IPS-20b (cell line): ENCODE results near the gene RSL1D1.
"Not testable (repeated sequence)": the region's sequence is repeated elsewhere in the genome, so short reads cannot be mapped to it uniquely, and the experiment has no call there.

Experiments used
- H3K27ac ChIP-seq: one replicate; pipeline ENCODE4 v1.5.1; 2013; ENCODE audit warnings: low read length
- H3K27me3 ChIP-seq: 2 replicates; pipeline ENCODE4 v1.6.1; 2013; ENCODE audit warnings: mild to moderate bottlenecking, low read length, inconsistent platforms; ENCODE audit not compliant: insufficient read depth
- H3K36me3 ChIP-seq: 2 replicates; pipeline ENCODE4 v1.6.1; 2013; ENCODE audit warnings: low read depth, mild to moderate bottlenecking, inconsistent platforms, low read length, moderate library complexity; ENCODE audit not compliant: insufficient read depth
- H3K4me1 ChIP-seq: 2 replicates; pipeline ENCODE4 v1.6.1; 2013; ENCODE audit warnings: mild to moderate bottlenecking, control low read depth, inconsistent platforms, low read length, moderate library complexity; ENCODE audit not compliant: insufficient read depth
- H3K4me3 ChIP-seq: 2 replicates; pipeline ENCODE4 v1.5.1; 2013; ENCODE audit warnings: mild to moderate bottlenecking, low read length, inconsistent platforms
- H3K9ac ChIP-seq: 2 replicates; pipeline ENCODE4 v1.6.1; 2013; ENCODE audit warnings: low read depth, mild to moderate bottlenecking, inconsistent platforms, low read length, moderate library complexity
- H3K9me3 ChIP-seq: 2 replicates; pipeline ENCODE4 v1.6.1; 2013; ENCODE audit warnings: mild to moderate bottlenecking, low read depth, low read length, inconsistent platforms; ENCODE audit not compliant: insufficient read depth

Gene RSL1D1

DNA sequence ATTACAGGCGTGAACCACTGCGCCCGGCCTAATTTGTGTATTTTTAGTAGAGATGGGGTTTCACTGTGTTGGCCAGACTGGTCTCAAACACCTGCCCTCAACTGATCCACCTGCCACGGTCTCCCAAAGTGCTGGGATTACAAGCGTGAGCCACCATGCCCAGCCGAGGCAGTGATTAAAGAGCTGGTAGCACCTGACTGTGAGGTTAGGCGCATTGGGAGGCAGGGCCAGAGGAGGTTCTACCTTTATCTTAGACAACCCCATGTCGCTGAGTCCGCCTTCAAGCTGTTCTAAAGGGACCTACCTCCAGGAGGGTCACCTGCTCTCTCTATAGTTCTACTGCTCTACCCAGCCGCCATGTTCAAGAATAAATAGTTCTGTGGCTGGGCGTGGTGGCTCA, 8.1 kb downstream of the RSL1D1 start:
- H3K4me3 ChIP-seq, result no peak overlapping the region
- peaks cover 97% of the 10 kb centered on the region for H3K36me3 ChIP-seq
- no peaks in the 10 kb centered on the region for H3K27me3 ChIP-seq

DNA sequence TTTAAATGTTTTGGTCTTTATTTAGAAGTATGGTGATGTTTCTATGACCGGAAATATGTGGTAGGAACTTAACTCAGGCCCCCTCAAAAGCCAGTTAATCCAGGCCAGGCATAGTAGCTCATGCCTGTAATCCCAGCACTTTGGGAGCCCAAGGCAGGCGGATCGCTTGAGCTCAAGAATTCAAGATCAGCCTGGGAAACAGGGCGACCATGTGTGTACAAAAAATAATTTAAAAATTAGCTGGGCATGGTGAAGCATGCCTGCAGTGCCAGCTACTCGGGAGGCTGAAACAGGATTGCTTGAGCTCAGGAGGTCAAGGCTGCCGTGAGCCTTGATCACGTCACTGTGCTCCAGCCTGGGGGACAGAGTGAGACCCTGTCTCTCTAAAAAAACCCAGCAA, 10.3 kb downstream of the RSL1D1 start:
- H3K36me3 ChIP-seq, result peaks cover 97% of the 10 kb centered on the region
- H3K27me3 ChIP-seq, result no peaks in the 10 kb centered on the region
- H3K27ac ChIP-seq, result no peak overlapping the region
- no peaks in the 10 kb centered on the region for H3K9me3 ChIP-seq
- H3K4me3 ChIP-seq, result no peak overlapping the region
- no peak overlapping the region for H3K9ac ChIP-seq
- no peaks in the 10 kb centered on the region for H3K4me1 ChIP-seq

More for the DNA sequence above, 8.1 kb downstream of the RSL1D1 start:
- no peaks in the 10 kb centered on the region for H3K9me3 ChIP-seq
- H3K4me1 ChIP-seq, result no peaks in the 10 kb centered on the region
- H3K27ac ChIP-seq, result no peak overlapping the region
- no peak overlapping the region for H3K9ac ChIP-seq

DNA sequence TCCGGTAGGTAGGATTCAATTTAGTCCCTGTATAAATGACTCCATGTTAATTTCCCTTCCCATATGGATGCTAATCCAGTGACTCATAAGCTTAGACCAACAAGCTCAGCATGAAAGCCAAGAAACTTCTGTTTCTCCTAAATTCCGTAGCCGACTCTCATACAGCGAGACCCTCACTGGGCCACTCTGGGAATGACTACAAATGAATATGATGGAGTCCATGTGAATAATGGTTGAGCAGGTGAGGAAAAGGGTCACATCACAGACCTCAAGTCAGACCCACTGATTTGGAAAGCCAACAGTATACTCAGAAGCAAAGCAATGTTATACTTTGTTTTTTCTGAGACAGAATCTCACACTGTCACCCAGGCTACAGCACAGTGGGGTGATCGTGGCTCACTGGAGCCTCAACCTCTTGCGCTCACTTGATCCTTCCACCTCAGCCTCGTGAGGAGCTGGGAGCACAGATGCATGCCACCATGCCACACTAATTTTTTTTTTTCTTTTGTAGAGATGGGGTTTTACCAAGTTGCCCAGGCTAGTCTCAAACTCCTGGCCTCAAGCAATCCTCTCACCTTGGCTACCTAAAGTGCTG, 14.6 kb downstream of the RSL1D1 start:
- no peak overlapping the region for H3K9ac ChIP-seq
- peaks cover 57% of the 10 kb centered on the region for H3K36me3 ChIP-seq
- H3K4me3 ChIP-seq, result no peak overlapping the region
- no peaks in the 10 kb centered on the region for H3K27me3 ChIP-seq
- no peak overlapping the region for H3K27ac ChIP-seq
- H3K9me3 ChIP-seq, result no peaks in the 10 kb centered on the region
- H3K4me1 ChIP-seq, result no peaks in the 10 kb centered on the region

DNA sequence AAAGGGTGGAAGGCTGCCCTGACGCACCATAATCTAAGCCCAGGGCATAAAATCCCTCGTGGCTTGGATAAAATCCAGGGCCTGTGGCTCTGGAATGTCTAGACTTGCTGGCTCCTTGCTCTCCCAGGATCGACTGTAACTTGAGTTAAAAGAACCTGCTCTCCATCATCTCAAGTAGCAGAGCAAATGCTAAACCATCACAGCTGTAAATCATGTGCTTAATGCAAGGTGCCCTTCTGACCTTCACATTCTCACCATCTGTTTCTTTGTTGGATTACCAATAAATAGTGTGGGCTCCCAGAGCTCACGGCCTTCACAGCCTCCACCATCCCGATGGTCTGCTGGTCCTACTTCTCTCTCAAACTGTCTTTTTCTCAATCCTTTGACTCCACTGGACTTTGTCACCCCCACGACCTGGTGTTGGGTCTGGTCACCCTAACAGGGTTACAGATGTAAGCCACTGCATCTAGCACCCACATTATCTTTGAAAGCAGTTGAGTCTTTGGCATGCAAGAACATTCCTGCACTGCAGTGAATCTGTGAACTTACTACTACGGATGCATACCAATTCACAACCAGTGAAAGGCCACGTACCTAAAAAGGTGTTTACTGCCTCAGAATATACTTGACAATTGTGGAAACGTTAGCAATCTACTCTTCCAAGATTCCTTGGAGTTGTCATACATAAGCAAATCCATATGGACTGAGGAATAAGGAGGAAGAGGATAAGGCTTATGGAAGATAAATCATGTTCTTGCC, 15.3 kb downstream of the RSL1D1 start:
- Histone ChIP-seq H3K27ac (no peak overlapping the region), H3K36me3 (peaks cover 51% of the 10 kb centered on the region), H3K4me3 (no peak overlapping the region), H3K9me3 (no peaks in the 10 kb centered on the region), H3K27me3 (no peaks in the 10 kb centered on the region), H3K9ac (no peak overlapping the region), H3K4me1 (no peaks in the 10 kb centered on the region)

DNA sequence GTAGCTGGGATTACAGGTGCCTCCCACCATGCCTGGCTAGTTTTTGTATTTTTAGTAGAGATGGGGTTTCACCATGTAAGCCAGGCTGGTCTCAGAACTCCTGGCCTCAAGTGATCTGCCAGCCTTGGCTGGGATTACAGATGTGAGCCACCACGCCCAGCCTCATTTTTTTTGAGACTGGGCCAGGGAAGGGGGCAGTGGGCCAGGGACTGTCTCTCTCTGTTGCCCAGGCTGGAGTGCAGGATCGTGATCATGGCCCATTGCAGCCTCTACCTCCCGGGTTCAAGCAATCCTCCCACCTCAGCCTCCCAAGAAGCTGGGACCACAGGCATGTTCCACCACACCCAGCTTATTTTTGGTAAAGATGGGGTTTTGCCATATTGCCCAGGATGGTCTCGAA, 16.0 kb downstream of the RSL1D1 start:
- no peaks in the 10 kb centered on the region for H3K4me1 ChIP-seq
- peaks cover 43% of the 10 kb centered on the region for H3K36me3 ChIP-seq
- H3K9me3 ChIP-seq, result no peaks in the 10 kb centered on the region
- H3K27ac ChIP-seq, result no peak overlapping the region
- H3K27me3 ChIP-seq, result no peaks in the 10 kb centered on the region
- no peak overlapping the region for H3K4me3 ChIP-seq
- no peak overlapping the region for H3K9ac ChIP-seq

DNA sequence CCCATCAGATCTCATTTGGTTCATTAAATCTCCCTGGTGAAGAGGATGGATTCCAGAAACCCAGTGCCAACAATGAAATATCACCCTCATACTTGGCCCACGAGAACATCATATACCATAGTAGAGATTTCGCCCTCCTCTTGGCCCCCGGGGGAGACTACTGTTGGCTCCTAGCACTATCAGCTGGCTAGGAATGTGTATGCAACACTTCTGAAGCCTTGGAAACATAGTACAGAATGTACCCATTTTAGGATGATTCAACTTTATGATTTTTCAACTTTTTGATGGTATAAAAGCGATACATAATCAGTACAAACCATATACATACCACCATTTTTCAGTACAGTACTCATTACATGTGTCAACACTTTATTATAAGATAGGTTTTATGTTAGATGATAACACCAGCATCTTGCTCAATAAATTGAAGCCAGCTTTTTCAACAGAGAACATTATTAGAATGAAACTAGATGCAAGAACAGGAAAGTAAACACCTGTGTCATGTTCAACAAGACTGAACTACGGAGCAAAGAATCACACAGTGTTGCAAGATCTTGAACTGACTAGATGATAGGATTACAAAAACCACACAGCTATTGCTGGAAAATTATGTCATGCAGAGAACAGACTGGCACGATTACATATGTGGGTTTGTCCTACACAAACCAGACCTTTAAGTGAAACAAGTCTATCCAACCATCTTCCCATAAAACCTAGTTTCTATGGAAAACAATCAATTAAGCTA, 17.2 kb downstream of the RSL1D1 start:
- no peak overlapping the region for H3K4me3 ChIP-seq
- H3K9ac ChIP-seq, result no peak overlapping the region
- no peak overlapping the region for H3K27ac ChIP-seq
- H3K4me1 ChIP-seq, result no peaks in the 10 kb centered on the region
- H3K9me3 ChIP-seq, result no peaks in the 10 kb centered on the region
- H3K27me3 ChIP-seq, result no peaks in the 10 kb centered on the region
- H3K36me3 ChIP-seq, result peaks cover 31% of the 10 kb centered on the region

DNA sequence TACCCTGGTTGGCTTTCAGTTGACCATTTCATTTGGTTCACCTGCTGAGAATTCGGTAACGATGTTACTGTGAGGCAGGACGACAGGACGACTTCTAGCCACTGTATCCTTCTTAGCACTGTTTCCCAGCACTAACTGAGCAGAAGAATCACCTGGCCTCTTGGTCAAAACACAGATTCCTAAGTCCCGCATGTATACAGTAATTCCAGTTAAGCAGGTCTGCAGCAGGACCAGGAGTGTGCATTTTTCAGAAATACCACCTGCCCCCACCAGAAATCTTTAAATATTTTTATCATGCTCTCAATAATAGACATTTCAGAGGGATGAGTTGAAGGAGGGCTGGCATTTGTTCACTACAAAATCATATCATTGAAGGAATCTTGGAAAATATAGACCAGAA, 22.6 kb downstream of the RSL1D1 start:
- no peak overlapping the region for H3K4me3 ChIP-seq
- no peak overlapping the region for H3K9ac ChIP-seq
- H3K9me3 ChIP-seq, result no peaks in the 10 kb centered on the region
- no peaks in the 10 kb centered on the region for H3K4me1 ChIP-seq
- H3K27me3 ChIP-seq, result no peaks in the 10 kb centered on the region
- no peaks in the 10 kb centered on the region for H3K36me3 ChIP-seq
- no peak overlapping the region for H3K27ac ChIP-seq

DNA sequence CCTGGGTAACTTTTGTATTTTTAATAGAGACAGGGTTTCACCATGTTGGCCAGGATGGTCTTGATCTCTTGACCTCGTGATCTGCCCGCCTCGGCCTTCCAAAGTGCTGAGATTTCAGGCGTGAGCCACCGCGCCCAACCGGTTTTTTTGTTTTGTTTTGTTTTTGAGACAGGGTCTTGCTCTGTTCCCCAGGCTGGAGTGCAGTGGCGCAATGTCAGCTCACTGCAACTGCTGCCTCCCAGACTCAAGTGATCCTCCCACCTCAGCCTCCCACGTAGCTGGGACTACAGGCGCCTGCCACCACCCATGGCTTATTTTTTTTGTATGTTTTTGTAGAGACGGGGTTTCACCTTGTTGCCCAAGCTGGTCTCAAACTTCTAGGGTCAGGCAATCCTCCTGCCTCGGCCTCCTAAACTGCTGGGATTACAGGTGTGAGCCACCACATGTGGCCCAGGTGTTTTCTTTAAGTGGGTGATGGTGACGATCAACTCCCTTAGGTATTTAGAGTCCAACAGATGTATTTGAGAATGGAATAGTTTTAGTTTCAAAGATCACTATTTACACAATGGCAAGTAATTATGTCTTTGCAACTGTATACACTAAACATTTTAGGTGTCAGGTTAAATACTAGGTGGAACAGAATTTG, 25.7 kb downstream of the RSL1D1 start:
- H3K36me3 ChIP-seq, H3K9me3 ChIP-seq, H3K4me3 ChIP-seq, H3K9ac ChIP-seq, H3K4me1 ChIP-seq, H3K27me3 ChIP-seq, H3K27ac ChIP-seq: not testable (repeated sequence)

DNA sequence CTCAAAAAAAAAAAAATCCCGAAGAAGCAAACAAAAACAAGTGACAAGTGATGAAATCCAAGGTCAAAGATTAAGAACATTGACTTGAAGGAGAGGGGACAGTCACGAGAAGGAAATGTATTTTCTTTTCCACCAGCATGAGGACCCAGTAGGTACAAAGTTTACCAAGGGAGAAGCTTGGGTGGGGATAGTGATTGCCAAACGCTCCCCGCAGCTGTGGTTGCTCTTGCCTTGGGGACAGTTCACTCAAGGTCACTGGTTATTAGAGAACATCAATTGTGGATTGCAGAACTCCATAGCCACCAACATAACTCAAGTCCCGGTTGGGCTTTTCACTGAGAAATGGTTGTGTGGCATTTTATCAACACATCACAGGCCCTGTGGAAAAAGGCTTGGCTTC, 27.0 kb downstream of the RSL1D1 start:
- Histone ChIP-seq H3K4me3 (no peak overlapping the region), H3K9ac (no peak overlapping the region), H3K27ac (no peak overlapping the region), H3K4me1 (no peaks in the 10 kb centered on the region), H3K9me3 (no peaks in the 10 kb centered on the region), H3K36me3 (no peaks in the 10 kb centered on the region), H3K27me3 (no peaks in the 10 kb centered on the region)

DNA sequence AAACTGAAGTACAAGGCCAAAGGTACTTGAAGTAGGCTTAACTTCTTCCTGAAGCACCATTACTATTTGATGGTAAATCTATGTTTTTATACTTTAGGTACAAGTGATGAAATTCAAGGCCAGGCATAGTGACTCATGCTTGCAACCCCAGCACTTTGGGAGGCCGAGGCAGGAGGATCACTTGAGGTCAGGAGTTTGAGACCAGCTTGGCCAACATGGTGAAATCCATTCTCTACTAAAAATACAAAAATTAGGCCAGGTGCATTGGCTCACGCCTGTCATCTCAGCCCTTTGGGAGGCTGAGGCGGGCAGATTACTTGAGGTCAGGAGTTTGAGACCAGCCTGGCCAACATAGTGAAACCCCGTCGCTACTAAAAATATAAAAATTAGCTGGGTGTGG, 27.7 kb downstream of the RSL1D1 start:
- not testable (repeated sequence) for H3K27ac ChIP-seq, H3K4me1 ChIP-seq, H3K36me3 ChIP-seq, H3K9ac ChIP-seq, H3K4me3 ChIP-seq, H3K9me3 ChIP-seq, H3K27me3 ChIP-seq

DNA sequence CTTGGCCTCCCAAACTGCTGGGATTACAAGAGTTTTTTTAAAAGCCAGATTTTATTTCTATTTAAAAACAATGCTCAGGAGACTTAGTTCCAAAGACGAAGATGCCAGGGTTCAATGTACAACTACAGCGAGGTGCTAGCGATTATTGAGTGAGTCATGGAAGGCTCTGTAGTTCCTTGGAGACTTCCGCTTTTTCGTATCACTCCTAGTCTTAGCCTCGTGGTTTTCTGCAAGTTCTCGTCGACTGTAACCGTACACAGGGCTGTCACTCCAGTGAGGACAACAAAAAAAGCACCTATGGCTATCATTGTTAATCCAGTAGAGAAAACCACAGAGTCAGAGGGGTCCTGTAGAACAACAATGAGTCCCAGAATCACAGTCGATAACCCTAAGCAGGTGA, 31.5 kb downstream of the RSL1D1 start:
- Histone ChIP-seq H3K4me3 (no peak overlapping the region), H3K9me3 (no peaks in the 10 kb centered on the region), H3K27ac (no peak overlapping the region), H3K36me3 (no peaks in the 10 kb centered on the region), H3K9ac (no peak overlapping the region), H3K27me3 (no peaks in the 10 kb centered on the region), H3K4me1 (no peaks in the 10 kb centered on the region)
